Panc1 (cell line): ENCODE measurements around the gene CHSY3. TPM values are rescaled to one million over a fixed set of nuclear protein-coding genes. Genes with fewer than 3 reads are reported as not detected.

Experiments used
- ATAC-seq: fragments of 200-7000 bp; cut with Tn5 transposase; 2 replicates; pipeline ENCODE4 v1.9.1; 2020; ENCODE audit warnings: mild to moderate bottlenecking, moderate library complexity
- BruUV-seq: library from RNA; stranded (reverse); fragments of 400-500 nt; replicated peaks from 2 replicates; lab custom pipeline; 2021; lab: Mats Ljungman, UMichigan
- CTCF ChIA-PET: fragments of 300-600 bp; sonication (Branson Sonifier 250); formaldehyde crosslinking; loops from one replicate; lab custom pipeline; 2022; ENCODE audit warnings: antibody characterized with exemption; lab: Charles Lee
- POLR2A ChIA-PET: fragments of 300-600 bp; sonication (Branson Sonifier 250); formaldehyde crosslinking; loops from one replicate; lab custom pipeline; 2022; ENCODE audit warnings: antibody characterized with exemption; lab: Charles Lee
- DNase-seq: peaks from one replicate; pipeline ENCODE4 v3.0.0-alpha.2; 2010; ENCODE audit warnings: low read depth, low spot score
- H3K27ac ChIP-seq: 2 replicates; pipeline ENCODE4 v1.5.1; 2011; ENCODE audit warnings: mild to moderate bottlenecking, low read length, inconsistent platforms
- H3K27me3 ChIP-seq: fragments of 200-500 bp; sonication (Bioruptor generic); 2 replicates; pipeline ENCODE4 v1.6.0; 2014; ENCODE audit warnings: low read length, inconsistent platforms; ENCODE audit not compliant: control insufficient read depth, insufficient read depth
- H3K36me3 ChIP-seq: fragments of 200-500 bp; sonication (Bioruptor generic); 2 replicates; pipeline ENCODE4 v1.5.1; 2014; ENCODE audit warnings: inconsistent platforms, mild to moderate bottlenecking, low read length, moderate library complexity; ENCODE audit not compliant: control insufficient read depth, insufficient read depth
- H3K4me1 ChIP-seq: 2 replicates; pipeline ENCODE4 v1.5.1; 2011; ENCODE audit warnings: inconsistent platforms, mild to moderate bottlenecking, low read length, moderate library complexity; ENCODE audit not compliant: control insufficient read depth, insufficient read depth
- H3K4me3 ChIP-seq, 2 experiments: 2 replicates each; pipeline ENCODE4 v1.5.1; 2011 to 2012; ENCODE audit warnings: low read depth in 2 of 2, low read length in 2 of 2, mild to moderate bottlenecking in 2 of 2, inconsistent platforms in 1 of 2, moderate library complexity in 1 of 2
- H3K9me3 ChIP-seq: fragments of 200-500 bp; sonication (Bioruptor generic); 2 replicates; pipeline ENCODE4 v1.5.1; 2014; ENCODE audit warnings: low read depth, mild to moderate bottlenecking, inconsistent platforms, low read length, moderate library complexity; ENCODE audit not compliant: control insufficient read depth, insufficient read depth
- CTCF ChIP-seq: fragments of 450-650 bp; IDR thresholded peaks from 2 replicates; pipeline ENCODE4 v1.5.1; 2017; ENCODE audit warnings: mild to moderate bottlenecking
- POLR2AphosphoS5 ChIP-seq: IDR thresholded peaks from 2 replicates; pipeline ENCODE4 v1.6.1; 2012; ENCODE audit warnings: mild to moderate bottlenecking, low read depth, low read length, moderate library complexity
- REST ChIP-seq, 2 experiments: IDR thresholded peaks; 2 replicates each; pipeline ENCODE4 v1.6.1; 2011 to 2012; ENCODE audit warnings: low read depth in 2 of 2, control low read depth in 1 of 2, low read length in 1 of 2, mild to moderate bottlenecking in 1 of 2, moderate library complexity in 1 of 2; ENCODE audit not compliant: insufficient read depth in 1 of 2
- SIN3A ChIP-seq: IDR thresholded peaks from 2 replicates; pipeline ENCODE4 v1.6.1; 2012; ENCODE audit warnings: low read depth, mild to moderate bottlenecking, low read length, moderate library complexity, borderline replicate concordance; ENCODE audit not compliant: insufficient read depth
- TCF7L2 ChIP-seq: IDR thresholded peaks from 2 replicates; pipeline ENCODE4 v1.6.1; 2011; ENCODE audit warnings: mild to moderate bottlenecking, low read depth, low read length, inconsistent platforms
- in situ Hi-C: cut with HindIII; loops from 2 replicates; pipeline ENCODE4 v1.10.0; 2016; ENCODE audit warnings: low sequenced_read_pairs, low pct_unique_long_range_greater_than_20kb
- intact Hi-C: fragments of 100-400 bp; cut with micrococcal nuclease; formaldehyde crosslinking; loops from one replicate; pipeline ENCODE4 v1.10.0; 2022; ENCODE audit not compliant: unreplicated experiment
- total RNA-seq: library from RNA; stranded (reverse); gene quantifications from one replicate; pipeline ENCODE4 v1.2.1, GENCODE V29; 2021; ENCODE audit not compliant: unreplicated experiment

The CHSY3 gene
- total RNA-seq, 1 experiment from 2014 or later, result not detected

GRCh38 chr5:129988453-129988852 is 84.2 kb downstream of the CHSY3 start:
- Histone ChIP-seq H3K36me3 (no peaks in the 10 kb centered on the region), H3K9me3 (no peaks in the 10 kb centered on the region), H3K27me3 (no peaks in the 10 kb centered on the region), H3K27ac (no peak overlapping the region), H3K4me1 (no peaks in the 10 kb centered on the region), H3K4me3 (no peak overlapping the region)
- in situ Hi-C loops, result no loop called here
- TF ChIP-seq CTCF (no peak), TCF7L2 (no peak), POLR2AphosphoS5 (no peak), SIN3A (no peak), REST (IDR thresholded peaks at IDR 0.05; ENCODE audit: insufficient read depth in 1 of 2, low read depth in 2 of 2, low read length in 1 of 2) (no peak)
- no TSS peak for BruUV-seq
- intact Hi-C loops, result no loop called here
- CTCF ChIA-PET, result no interaction called here
- ATAC-seq (no peak), DNase-seq (no peak)
- POLR2A ChIA-PET, result no interaction called here

DNA sequence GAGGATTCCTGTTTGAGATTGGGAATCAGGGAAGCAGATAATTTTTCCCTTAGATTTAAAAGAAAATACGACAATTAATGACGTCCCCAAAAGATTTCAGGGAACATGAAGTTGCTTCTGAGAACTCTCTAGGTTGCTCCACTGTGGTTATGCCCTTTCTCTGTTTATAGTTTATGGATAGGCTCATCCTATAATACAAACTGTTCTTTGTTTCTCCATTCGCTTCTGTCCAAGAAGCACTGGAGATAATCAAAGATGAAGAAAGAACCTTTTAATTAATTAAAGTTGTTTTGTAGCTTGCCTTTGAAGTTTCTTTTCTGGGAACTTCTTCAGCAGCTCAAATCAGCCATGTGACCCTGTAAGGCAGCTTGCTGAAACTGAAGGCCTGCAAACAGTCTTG is 87.5 kb downstream of the CHSY3 start:
- no peaks in the 10 kb centered on the region for H3K27me3 ChIP-seq
- H3K9me3 ChIP-seq, result no peaks in the 10 kb centered on the region
- no peak overlapping the region for H3K27ac ChIP-seq
- H3K4me1 ChIP-seq, result no peaks in the 10 kb centered on the region
- TF ChIP-seq SIN3A, result no peak
- TF ChIP-seq POLR2AphosphoS5, result no peak
- TF ChIP-seq REST (IDR thresholded peaks at IDR 0.05; ENCODE audit: insufficient read depth in 1 of 2, low read depth in 2 of 2, low read length in 1 of 2), result no peak
- no TSS peak for BruUV-seq
- intact Hi-C loops, result no loop called here
- ChIA-PET CTCF (no interaction called here), POLR2A (no interaction called here)
- no peak overlapping the region for H3K4me3 ChIP-seq
- in situ Hi-C loops, result no loop called here
- no peak for DNase-seq
- no peak for ATAC-seq
- no peaks in the 10 kb centered on the region for H3K36me3 ChIP-seq
